GM10248 (cell line): ENCODE data around the gene PTPRN2.
"Not testable (repeated sequence)": the region's sequence is repeated elsewhere in the genome, so short reads cannot be mapped to it uniquely, and the experiment has no call there.

Experiments
- CTCF ChIA-PET: fragments of 300-600 bp; sonication (Branson Sonifier 250); formaldehyde crosslinking; extraction: SDS; loops from one replicate; lab custom pipeline; 2021; ENCODE audit warnings: antibody characterized with exemption; lab: Yijun Ruan, JAX
- POLR2A ChIA-PET: fragments of 350-650 bp; sonication (Branson Sonifier 250); formaldehyde crosslinking; extraction: SDS; loops from one replicate; lab custom pipeline; 2020; ENCODE audit warnings: antibody characterized with exemption; lab: Yijun Ruan, JAX
- DNase-seq: peaks from one replicate; pipeline ENCODE4 v3.0.0; 2012; ENCODE audit errors: extremely low spot score
- TF ChIP-seq, protein P1 (sequence below): IDR thresholded peaks from 2 replicates; pipeline ENCODE4 v1.5.1; 2012; ENCODE audit warnings: mild to moderate bottlenecking, low read depth; ENCODE audit errors: extremely low read depth, missing control alignments, control extremely low read depth

Gene PTPRN2

DNA sequence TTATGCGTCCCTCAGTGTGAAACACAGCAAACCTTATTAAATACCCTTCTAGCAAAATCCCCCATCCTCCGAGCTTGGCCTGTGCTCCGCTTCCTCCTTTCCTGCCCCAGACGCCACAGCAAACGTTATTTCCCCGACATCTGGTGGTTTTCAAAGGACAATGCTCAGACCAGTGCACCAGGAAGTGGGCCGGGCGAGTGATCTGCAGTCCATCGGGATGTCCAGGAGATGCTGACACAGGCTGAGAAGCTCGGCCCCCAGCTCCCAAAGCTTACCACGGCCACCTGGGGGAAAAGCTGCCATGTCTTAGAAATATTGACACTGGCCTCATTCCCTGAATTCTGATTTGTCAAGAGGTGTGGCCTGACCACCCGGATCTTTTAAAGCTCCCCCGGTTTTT is 129.5 kb downstream of the PTPRN2 start:
- CTCF ChIA-PET = no interaction called here
- DNase-seq = no peak
- POLR2A ChIA-PET = no interaction called here
- TF ChIP-seq, protein P1, sequence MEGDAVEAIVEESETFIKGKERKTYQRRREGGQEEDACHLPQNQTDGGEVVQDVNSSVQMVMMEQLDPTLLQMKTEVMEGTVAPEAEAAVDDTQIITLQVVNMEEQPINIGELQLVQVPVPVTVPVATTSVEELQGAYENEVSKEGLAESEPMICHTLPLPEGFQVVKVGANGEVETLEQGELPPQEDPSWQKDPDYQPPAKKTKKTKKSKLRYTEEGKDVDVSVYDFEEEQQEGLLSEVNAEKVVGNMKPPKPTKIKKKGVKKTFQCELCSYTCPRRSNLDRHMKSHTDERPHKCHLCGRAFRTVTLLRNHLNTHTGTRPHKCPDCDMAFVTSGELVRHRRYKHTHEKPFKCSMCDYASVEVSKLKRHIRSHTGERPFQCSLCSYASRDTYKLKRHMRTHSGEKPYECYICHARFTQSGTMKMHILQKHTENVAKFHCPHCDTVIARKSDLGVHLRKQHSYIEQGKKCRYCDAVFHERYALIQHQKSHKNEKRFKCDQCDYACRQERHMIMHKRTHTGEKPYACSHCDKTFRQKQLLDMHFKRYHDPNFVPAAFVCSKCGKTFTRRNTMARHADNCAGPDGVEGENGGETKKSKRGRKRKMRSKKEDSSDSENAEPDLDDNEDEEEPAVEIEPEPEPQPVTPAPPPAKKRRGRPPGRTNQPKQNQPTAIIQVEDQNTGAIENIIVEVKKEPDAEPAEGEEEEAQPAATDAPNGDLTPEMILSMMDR = no peak

DNA sequence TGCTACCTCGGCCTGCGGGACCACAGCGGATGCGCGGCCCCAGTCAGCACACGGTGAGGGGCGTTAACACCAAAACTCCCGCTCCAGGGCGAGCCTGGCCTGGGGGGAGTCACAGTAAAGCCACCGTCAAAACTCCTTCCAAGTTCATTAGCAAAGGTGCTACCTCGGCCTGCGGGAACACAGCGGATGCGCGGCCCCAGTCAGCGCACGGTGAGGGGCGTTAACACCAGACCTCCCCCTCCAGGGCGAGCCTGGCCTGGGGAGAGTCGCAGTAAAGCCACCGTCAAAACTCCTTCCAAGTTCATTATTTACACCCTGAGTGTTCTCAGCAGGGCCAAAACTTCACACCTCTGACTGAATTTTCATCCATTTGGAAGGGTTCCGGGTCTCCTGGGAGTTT is 130.0 kb downstream of the PTPRN2 start:
- POLR2A ChIA-PET, CTCF ChIA-PET: not testable (repeated sequence)

DNA sequence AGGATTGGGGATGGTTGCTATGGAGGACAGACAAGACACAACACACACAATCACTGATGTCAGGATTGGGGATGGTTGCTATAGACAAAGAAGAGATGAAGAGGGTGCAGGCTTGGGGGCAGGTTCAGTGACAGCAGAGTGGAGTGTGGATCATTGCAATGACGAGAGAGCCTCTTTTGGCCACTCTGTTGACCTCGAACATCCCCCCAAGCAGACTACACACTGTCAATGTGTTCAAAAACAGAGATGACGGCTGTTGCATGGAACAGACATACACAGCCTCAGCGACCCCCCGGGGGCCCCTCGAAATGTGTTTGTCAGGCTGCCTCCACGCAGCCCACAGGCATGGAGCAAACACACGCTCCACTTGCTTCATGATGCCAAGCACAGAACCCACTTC is 133.0 kb downstream of the PTPRN2 start:
- CTCF ChIA-PET = no interaction called here

More for the DNA sequence above, 130.0 kb downstream of the PTPRN2 start:
- DNase-seq = not testable (repeated sequence)

DNA sequence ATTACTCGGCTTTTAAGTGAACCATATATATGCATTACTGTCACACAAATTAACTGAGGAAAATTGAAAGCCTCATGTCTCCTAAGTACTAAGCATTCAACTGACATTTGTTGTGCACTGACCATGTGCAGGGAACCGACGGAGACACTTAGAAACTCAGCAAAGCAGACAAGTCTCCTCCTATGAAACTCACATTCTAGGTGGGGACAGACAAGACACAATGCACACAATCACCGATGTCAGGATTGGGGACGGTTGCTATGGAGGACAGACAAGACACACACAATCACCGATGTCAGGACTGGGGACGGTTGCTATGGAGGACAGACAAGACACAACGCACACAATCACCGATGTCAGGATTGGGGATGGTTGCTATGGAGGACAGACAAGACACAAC is 134.0 kb downstream of the PTPRN2 start:
- no peak for DNase-seq
- POLR2A ChIA-PET = no interaction called here
- TF ChIP-seq, protein P1 = no peak
- CTCF ChIA-PET = no interaction called here

More for the DNA sequence above, 133.0 kb downstream of the PTPRN2 start:
- no peak for DNase-seq
- TF ChIP-seq, protein P1 = no peak
- POLR2A ChIA-PET = no interaction called here

DNA sequence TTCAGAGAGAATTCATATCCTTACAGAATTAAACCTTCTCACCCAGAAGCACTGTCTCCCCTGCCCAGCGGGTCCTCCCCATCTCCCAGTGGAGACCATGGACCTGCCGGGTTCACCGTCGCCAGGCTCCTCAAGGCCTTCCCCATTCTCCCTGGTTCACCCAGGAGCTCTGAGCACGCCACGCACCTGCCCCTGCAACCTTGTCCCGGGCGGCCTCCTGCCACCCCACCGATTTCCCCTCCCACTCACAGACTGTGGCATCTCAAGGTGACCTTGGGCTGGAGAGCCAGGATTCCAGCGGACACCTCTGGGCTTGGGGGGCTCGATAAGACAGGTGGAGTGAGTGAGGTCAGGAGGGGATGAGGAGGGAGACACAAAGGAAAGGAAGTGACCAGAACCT is 135.3 kb downstream of the PTPRN2 start:
- POLR2A ChIA-PET = no interaction called here

DNA sequence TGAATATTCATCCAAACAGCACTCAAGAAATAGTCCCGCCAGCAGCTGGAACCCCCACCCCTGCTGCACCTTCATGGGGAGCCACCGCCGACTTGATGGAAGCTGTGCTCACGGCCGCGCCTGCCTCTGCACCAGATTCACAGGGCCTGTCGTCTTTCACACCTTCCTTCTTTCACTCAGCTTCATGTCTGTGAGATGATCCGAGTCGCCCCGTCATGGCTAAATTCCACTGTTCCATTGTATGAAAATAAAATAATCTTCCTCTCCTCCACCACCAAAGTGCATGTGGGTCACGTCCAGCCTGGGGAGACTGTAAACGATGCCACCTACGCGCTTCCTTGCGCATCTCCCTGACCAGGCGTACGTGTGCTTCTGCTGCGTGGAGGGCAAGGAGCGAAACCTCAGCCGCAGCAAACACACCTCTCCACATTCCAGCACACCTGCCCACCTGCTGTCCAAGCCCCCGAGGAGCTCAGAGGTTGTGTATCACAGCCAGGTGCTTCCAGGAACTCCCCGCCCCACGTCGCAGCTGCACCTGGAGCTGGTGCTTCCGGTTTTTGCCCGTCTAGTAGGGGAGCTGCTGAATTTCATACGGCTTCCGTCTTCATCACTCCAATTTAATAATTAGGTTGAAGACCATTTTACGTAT is 137.0 kb downstream of the PTPRN2 start:
- DNase-seq = no peak
- TF ChIP-seq, protein P1 = no peak
- CTCF ChIA-PET = no interaction called here
- POLR2A ChIA-PET = no interaction called here

More for the DNA sequence above, 135.3 kb downstream of the PTPRN2 start:
- no peak for DNase-seq
- CTCF ChIA-PET = no interaction called here
- TF ChIP-seq, protein P1 = no peak

DNA sequence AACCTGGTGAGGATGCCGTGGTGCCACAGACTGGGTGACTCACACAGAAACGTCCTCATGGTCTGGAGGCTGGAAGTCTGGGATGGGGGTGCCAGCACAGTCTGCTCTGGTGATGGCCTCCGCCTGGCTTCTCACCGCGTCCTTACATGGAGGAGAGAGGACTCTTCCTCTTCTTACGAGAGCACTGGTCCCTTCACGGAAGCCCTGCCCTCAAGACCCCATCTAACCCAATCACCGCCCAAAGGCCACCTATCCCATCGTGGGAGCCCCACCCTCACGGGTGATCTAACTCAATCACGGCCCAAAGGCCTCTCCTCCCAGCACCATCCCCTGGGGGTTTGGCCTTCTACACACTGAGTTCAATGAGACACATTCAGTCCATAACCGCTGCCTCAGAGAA is 137.7 kb downstream of the PTPRN2 start:
- TF ChIP-seq, protein P1 = no peak
- ChIA-PET POLR2A (no interaction called here), CTCF (no interaction called here)
- DNase-seq = no peak
